Kidney epithelial cell (primary cell): ENCODE results near the gene EPB41. TPM values are rescaled to one million over a fixed set of nuclear protein-coding genes. Genes with fewer than 3 reads are reported as not detected.

Experiments
- DNase-seq: peaks from one replicate; pipeline ENCODE4 v3.0.0-alpha.2; 2010; ENCODE audit warnings: low read depth
- H3K27me3 ChIP-seq: 2 replicates; pipeline ENCODE4 v1.6.0; 2011; ENCODE audit warnings: low read length; ENCODE audit not compliant: control insufficient read depth, insufficient read depth
- H3K36me3 ChIP-seq: 2 replicates; pipeline ENCODE4 v1.5.1; 2011; ENCODE audit warnings: low read length; ENCODE audit not compliant: control insufficient read depth, insufficient read depth
- H3K4me3 ChIP-seq: 2 replicates; pipeline ENCODE4 v1.5.1; 2011; ENCODE audit warnings: low read depth, mild to moderate bottlenecking, control low read depth, low read length
- CTCF ChIP-seq: IDR thresholded peaks from 2 replicates; pipeline ENCODE4 v1.5.1; 2011; ENCODE audit warnings: mild to moderate bottlenecking, moderate library complexity, low read length, control low read depth, inconsistent platforms; ENCODE audit not compliant: insufficient read depth, poor library complexity, severe bottlenecking
- total RNA-seq: library from RNA; depleted of rRNA; stranded (reverse); fragments of >200 nt; gene quantifications from 2 replicates; pipeline ENCODE4 v1.2.3, GENCODE V29; 2015

EPB41 gene
- total RNA-seq, 1 donor from 2014 or later, result 40.7 TPM

DNA sequence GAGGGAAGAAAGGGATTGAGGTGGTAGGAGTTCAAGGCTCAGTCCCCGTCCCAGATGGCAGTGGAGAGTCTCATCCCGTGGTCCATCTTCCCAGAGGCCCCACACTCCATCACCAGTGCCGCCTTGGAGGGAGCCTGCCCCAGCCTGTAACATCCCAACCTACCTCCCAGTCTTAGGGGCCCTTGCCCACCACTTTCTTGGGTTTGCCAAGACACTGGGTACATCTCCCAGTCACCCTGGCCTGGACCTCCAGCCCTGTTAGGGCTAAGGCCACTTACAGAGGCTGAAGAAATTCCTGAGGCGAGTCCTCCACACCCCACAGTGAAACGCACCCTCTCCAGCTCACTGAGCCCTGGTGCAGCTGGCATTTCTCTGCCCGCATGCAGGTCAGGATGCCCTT lies 206.0 kb downstream of the EPB41 start:
- H3K4me3 ChIP-seq, result no peak overlapping the region
- no peaks in the 10 kb centered on the region for H3K36me3 ChIP-seq
- peaks cover 8% of the 10 kb centered on the region for H3K27me3 ChIP-seq
- DNase-seq, result no peak
- no peak for TF ChIP-seq CTCF

- DNase-seq, result no peak
- H3K4me3 ChIP-seq, result no peak overlapping the region
- TF ChIP-seq CTCF, result peak; percentile 34
Measured at GRCh38 chr1:29120947-29121485, 206.6 kb downstream of the EPB41 start.

GRCh38 chr1:29121516-29121935 lies 207.2 kb downstream of the EPB41 start:
- H3K36me3 ChIP-seq, result no peaks in the 10 kb centered on the region
- peak overlapping the region; percentile 64 for H3K4me3 ChIP-seq
- no peak for DNase-seq
- peaks cover 8% of the 10 kb centered on the region for H3K27me3 ChIP-seq
- TF ChIP-seq CTCF, result no peak

More at GRCh38 chr1:29120947-29121485, 206.6 kb downstream of the EPB41 start:
- Histone ChIP-seq H3K27me3 (peaks cover 8% of the 10 kb centered on the region), H3K36me3 (no peaks in the 10 kb centered on the region)

GRCh38 chr1:29121936-29122681 lies 207.7 kb downstream of the EPB41 start:
- no peak for DNase-seq
- Histone ChIP-seq H3K4me3 (peak overlapping the region; percentile 64), H3K27me3 (peaks cover 8% of the 10 kb centered on the region), H3K36me3 (no peaks in the 10 kb centered on the region)
- no peak for TF ChIP-seq CTCF

- Histone ChIP-seq H3K36me3 (no peaks in the 10 kb centered on the region), H3K4me3 (peak overlapping the region; percentile 64), H3K27me3 (peaks cover 8% of the 10 kb centered on the region)
- no peak for DNase-seq
- TF ChIP-seq CTCF, result no peak
Measured at GRCh38 chr1:29122682-29123052, 208.3 kb downstream of the EPB41 start.
